Measurements from ENCODE around the gene MAFF.
"Not testable (repeated sequence)": the region's sequence is repeated elsewhere in the genome, so short reads cannot be mapped to it uniquely, and the experiment has no call there.

The MAFF gene

GRCh38 chr22:38201711-38202436, at the start of gene MAFF:
TSS of gene MAFF (plus strand) at chr22:38201994. CDS start at chr22:38213854, 11,860 bp downstream.
- peak within 1 kb of the TSS; percentile 57 for H3K9ac ChIP-seq (ENCODE audit: low read length)
- no peaks in the 10 kb centered on the region for H3K36me3 ChIP-seq (ENCODE audit: insufficient read depth, low read length)
- no peaks in the 10 kb centered on the region for H3K9me3 ChIP-seq (ENCODE audit: low read length)
- H4K20me1 ChIP-seq (ENCODE audit: insufficient read depth, low read length): no peaks in the 10 kb centered on the region
- TF ChIP-seq EZH2 (IDR thresholded peaks at IDR 0.05; ENCODE audit: borderline replicate concordance, low read length) (no peak), CTCF (IDR thresholded peaks at IDR 0.05; ENCODE audit: low read length) (no peak)
- H3F3A ChIP-seq (ENCODE audit: insufficient read depth, low read length): no peaks in the 10 kb centered on the region
- peak within 1 kb of the TSS; percentile 84 for H3K4me2 ChIP-seq (ENCODE audit: low read length)
- H3K27me3 ChIP-seq (ENCODE audit: insufficient read depth, low read length): no peaks in the 10 kb centered on the region
- peaks cover 27% of the 10 kb centered on the region for H3K4me1 ChIP-seq (ENCODE audit: insufficient read depth, low read length, severe bottlenecking)
- H3K4me3 ChIP-seq (ENCODE audit: low read depth, low read length, poor library complexity, severe bottlenecking): peak within 1 kb of the TSS; percentile 78
- H3K79me2 ChIP-seq (ENCODE audit: insufficient read depth, low read length): no peaks in the 10 kb centered on the region
- H2AFZ ChIP-seq (ENCODE audit: low read length): peak within 1 kb of the TSS; percentile 52; the same call in 1 of the 2 replicates
- no peaks in the 10 kb centered on the region for H3K9me2 ChIP-seq (ENCODE audit: low read depth, low read length)
- H3K27ac ChIP-seq (ENCODE audit: low read depth, low read length, poor library complexity, severe bottlenecking): peak within 1 kb of the TSS; percentile 27

DNA sequence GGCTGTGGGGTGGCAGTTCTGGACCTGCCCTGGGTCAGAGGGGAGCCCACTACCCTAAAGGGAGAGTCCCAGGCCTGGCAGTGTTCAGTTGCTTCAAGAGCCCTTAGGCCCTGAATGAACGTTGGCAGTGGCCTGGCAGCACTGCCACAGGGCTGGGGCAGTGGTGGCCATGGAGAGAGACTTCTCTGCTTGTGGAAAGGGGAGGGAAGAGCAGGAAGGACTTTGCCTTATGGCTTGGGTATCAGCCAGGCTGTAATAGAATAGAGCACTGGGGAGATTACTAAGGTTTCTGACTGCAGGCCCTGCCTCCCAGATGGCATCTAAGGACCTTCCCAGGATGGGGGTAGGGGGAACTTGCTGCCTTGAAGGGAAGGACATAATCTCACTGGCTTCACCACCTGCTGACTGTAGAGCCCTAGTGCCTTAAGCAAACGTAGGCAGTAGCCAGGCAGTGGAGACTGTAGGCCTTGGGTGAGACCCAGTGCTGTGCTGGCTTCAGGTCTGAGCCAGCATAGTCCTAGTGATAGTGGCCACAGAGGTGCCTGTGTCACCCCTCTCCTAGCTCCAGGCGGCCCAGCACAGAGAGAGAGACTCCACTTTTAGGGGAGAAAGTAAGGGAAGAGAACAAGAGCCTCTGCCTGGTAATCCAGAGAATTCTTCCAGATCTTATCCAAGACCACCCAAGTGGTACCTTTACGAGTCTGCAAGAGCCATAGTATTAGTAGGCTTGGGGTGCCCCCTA, 47.8 kb upstream of the MAFF start:
- no peak overlapping the region for H3K9ac ChIP-seq (ENCODE audit: low read length)
- H3K9me2 ChIP-seq (ENCODE audit: low read depth, low read length): no peaks in the 10 kb centered on the region
- H3K4me1 ChIP-seq (ENCODE audit: insufficient read depth, low read length, severe bottlenecking): no peaks in the 10 kb centered on the region
- no peak overlapping the region for H2AFZ ChIP-seq (ENCODE audit: low read length)
- no peak for TF ChIP-seq CTCF (IDR thresholded peaks at IDR 0.05; ENCODE audit: low read length)
- no peak for TF ChIP-seq EZH2 (IDR thresholded peaks at IDR 0.05; ENCODE audit: borderline replicate concordance, low read length)
- H3K27ac ChIP-seq (ENCODE audit: low read depth, low read length, poor library complexity, severe bottlenecking): no peak overlapping the region
- H3K4me3 ChIP-seq (ENCODE audit: low read depth, low read length, poor library complexity, severe bottlenecking): no peak overlapping the region
- H3K27me3 ChIP-seq (ENCODE audit: insufficient read depth, low read length): no peaks in the 10 kb centered on the region
- no peak overlapping the region for H3K4me2 ChIP-seq (ENCODE audit: low read length)
- H3F3A ChIP-seq (ENCODE audit: insufficient read depth, low read length): no peaks in the 10 kb centered on the region
- no peaks in the 10 kb centered on the region for H3K9me3 ChIP-seq (ENCODE audit: low read length)
- no peaks in the 10 kb centered on the region for H4K20me1 ChIP-seq (ENCODE audit: insufficient read depth, low read length)
- H3K79me2 ChIP-seq (ENCODE audit: insufficient read depth, low read length): no peaks in the 10 kb centered on the region
- no peaks in the 10 kb centered on the region for H3K36me3 ChIP-seq (ENCODE audit: insufficient read depth, low read length)

DNA sequence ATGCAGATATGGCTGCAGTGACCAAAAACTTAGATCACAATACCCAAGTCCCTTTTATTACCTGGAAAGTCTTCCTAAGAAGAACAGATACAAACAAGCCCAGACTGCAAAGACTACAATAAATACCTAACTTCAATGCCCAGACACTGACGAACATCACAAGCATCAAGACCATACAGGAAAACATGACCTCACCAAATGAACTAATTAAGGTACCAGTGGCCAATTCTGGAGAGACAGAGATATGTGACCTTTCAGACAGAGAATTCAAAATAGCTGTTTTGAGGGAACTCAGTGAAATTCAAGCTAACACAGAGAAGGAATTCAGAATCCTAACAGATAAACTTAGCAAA, 47.3 kb upstream of the MAFF start:
- H3F3A ChIP-seq (ENCODE audit: insufficient read depth, low read length); H2AFZ ChIP-seq (ENCODE audit: low read length); H3K4me2 ChIP-seq (ENCODE audit: low read length); H3K9ac ChIP-seq (ENCODE audit: low read length); H3K9me2 ChIP-seq (ENCODE audit: low read depth, low read length); H3K36me3 ChIP-seq (ENCODE audit: insufficient read depth, low read length); H4K20me1 ChIP-seq (ENCODE audit: insufficient read depth, low read length); H3K27ac ChIP-seq (ENCODE audit: low read depth, low read length, poor library complexity, severe bottlenecking); H3K4me1 ChIP-seq (ENCODE audit: insufficient read depth, low read length, severe bottlenecking); H3K9me3 ChIP-seq (ENCODE audit: low read length); H3K4me3 ChIP-seq (ENCODE audit: low read depth, low read length, poor library complexity, severe bottlenecking); H3K27me3 ChIP-seq (ENCODE audit: insufficient read depth, low read length); H3K79me2 ChIP-seq (ENCODE audit: insufficient read depth, low read length): not testable (repeated sequence)
